ENCODE data around the gene ARCN1.

ARCN1 gene

DNA sequence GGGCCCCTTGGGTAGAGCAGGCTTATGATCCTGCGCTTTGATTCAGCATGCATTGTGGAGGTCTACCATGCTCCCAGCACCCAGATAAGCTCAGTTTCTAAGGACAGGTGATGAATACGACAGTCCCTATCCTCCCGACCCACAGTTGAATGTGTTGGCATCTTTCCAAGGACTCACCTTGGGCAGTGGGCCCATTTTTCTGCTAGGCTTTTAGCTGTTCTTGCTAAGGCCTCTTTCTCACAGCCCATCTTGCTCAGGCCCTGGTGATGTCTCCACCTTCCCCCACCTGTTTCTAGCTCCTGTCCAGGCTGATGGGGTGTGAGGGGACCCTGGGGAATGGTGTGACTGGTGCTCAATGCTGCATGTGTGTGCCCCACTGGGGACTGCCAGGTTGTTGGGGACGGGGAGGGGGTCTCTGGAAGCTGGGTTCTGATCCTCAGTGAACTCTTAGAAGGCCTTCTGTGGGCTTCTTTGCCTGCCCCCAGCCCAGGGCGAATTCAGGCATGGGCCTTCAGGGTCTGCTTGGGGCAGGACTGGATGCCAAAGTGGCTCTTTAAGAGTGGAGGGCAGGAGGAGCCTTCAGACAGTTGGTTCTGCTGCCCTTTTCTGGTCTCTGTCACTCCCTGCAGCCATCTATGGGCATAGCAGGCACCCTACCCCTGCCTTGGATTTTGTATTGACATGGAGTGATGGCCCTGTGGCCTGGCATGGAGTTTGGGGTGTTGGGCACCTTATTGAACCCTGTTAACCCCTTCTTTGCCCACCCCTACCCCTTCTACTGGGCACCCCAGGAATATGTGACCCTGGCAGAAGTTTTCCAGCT, 68.3 kb downstream of the ARCN1 start:
- no peak for DNase-seq

DNA sequence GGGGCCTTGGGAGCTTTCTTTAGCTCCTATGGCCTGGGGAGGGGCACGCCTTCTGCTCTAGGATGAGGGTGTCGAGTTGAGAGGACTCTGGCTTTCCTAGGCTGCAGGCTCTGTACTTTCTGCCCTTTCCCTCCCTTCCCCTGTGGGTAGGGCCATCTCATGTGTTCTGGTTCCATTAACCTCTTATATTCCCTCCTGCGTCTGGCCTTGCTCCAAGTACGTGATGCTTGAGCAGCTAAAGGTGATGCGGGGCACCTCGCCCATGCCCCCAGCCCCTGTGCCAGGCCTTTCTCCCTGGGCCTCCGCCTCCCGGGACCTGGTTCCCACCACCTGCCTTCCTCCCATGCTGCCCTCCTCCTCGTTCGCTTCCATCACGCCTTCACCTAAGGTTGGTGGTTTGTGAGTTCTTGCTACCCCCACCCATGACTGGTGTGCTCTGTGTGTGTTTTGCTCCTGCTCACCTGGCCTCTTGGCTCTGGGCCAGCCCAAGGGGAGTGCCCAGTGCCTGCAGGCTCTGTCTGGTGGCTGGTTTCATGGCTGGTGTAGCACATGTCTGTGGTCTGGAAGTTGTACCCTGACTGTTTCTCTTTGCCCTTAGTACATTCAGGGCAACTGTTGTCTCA, 69.3 kb downstream of the ARCN1 start:
- no peak for DNase-seq

DNA sequence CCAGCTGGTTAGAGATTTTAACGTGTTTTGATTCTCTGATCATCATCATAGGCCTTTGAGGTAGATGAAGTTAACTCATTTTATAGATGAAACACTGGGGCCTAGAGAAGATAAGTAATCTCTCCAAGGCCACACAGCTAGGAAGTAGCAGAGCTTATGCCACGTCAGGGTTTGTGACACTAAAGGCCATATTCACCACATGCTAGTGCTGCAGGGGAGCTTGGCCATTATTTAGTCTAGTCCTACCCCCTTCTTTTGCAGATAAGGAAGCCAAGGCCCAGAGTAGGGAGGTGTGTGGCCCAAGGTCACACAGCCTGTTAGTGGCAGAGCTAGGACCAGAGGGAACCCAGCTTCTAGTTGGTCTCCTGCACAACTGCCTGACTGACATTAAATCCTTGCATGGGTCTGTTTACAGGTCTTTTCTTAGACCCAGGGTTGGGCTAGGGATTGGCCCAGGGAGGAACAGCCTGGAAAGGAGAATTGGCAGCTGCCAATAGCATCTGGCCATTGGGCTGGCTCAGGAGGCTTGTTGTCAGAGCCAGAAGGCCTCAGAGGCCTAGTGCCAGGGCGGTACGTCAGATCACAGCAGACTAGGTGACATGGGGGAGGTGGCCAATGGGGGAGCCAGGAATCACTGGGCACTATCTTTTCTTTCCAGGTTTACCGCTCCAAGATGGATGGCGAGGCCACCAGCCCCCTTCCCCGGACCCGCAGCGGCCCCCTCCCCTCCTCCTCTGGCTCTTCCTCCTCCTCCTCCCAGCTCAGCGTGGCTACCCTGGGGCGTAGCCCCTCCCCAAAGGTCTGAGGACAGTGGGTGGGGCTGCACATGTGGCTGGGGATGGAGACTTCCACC, 71.2 kb downstream of the ARCN1 start:
- DNase-seq: no peak

DNA sequence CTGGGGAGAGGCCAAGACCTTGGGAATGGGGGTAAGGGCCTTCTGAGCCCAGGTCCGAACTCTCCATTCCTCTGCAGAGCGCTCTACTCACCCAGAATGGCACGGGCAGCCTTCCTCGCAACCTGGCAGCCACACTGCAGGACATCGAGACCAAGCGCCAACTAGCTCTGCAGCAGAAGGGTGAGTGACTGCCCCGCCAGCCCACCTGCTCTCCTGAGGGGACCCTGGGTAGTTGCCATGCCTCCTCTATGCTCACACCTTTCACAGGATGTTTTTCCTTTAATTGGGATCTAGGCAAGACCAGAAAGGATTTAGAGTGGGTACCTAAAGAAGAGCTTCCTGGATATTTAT, 71.8 kb downstream of the ARCN1 start:
- no peak for DNase-seq

DNA sequence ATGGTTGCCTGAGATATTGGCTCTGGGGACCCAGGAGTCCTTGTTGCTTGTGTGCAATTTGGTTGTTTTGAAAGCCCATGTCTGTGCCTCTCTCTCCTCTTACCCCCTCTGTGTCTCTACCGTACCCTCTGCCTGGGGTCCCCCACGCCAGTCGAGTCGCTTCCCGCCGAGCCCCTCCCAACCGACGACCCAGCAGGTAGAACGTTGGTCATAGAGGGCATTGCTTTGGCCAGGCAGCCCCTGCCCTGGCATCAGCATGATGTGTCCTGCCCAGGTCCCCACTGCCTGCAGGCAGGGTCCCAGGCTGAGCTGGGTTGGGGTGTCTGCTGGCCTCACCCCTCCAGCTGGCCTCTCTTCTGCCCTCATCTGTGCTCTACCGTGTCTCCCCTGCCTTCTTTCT, 72.3 kb downstream of the ARCN1 start:
- no peak for DNase-seq

DNA sequence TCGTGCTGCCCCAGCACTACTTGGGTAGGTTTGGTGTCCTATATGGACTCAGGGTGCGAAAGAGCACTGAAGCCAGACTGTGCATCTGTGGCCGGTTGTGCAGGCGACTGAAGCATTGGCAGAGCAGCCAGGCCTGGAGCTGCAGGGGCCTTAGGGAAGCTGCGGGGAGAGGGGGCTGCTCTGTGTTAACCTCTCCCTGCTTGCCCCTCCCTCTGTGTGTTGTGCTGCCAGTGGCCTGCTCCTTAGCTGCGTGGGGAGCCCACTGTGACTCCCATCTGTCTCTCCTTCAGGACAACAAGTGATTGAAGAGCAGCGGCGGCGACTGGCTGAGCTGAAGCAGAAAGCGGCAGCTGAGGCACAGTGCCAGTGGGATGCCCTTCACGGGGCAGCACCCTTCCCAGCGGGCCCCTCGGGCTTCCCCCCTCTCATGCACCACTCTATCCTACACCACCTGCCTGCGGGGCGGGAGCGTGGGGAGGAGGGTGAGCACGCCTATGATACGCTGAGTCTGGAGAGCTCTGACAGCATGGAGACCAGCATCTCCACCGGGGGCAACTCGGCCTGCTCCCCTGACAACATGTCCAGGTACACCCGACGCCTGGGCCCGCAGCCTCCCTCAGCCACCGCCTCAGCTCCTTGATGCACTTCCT, 73.0 kb downstream of the ARCN1 start:
- no peak for DNase-seq

DNA sequence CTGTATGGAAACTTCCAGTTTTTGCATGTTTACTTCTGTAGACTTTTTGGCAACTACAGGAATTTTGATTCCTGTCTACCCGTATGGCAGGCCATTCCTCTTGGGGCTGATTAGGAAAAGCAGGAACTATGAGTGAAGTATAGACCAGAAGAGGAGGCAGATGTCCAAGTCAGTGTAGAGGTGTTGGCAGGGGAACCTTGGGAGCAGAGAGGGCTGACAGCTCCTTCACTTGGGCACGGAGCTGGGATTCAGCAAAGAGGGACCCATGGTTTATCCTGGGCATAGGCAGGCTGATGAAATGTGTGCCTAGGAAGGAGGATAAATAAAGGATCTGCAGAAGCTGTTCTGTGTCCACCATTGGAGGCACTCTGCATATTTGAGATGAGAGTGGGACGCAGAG, 74.2 kb downstream of the ARCN1 start:
- DNase-seq: no peak

DNA sequence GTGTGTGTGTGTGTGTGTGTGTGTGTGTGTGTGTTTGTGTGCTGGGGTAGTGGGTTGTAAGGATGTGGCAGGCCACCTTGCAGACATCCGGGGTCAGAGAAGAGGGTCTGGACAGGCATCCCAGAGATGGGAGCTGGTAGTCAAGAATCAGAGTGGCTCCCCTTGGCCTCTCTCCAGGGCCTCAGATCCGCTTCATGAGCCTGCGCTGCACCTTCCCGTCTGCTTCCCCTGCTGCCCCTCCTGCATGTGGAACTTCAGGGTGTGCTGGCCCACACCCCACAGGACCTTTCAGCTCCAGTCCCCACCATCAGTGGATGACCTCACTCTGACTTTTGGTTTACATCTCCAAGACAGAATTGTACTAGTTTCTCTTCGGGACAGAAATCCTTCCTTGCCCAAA, 76.1 kb downstream of the ARCN1 start:
- DNase-seq: no peak

DNA sequence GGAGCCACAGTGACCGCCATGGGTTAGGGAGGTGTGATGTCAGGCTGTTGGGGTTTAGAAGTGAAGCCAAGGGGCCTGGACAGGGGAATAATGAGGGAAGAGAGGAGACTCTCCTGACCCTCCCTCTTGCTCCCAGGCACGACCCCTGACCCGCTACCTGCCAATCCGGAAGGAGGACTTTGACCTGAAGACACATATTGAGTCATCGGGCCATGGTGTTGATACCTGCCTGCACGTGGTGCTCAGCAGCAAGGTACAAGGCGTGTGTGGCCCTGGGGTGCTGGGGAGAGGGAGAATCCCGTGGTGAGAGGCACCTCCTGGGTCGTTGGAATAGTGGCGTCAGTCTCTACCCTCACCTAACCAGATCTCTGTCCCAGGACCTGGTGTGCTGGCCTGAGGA, 77.7 kb downstream of the ARCN1 start:
- DNase-seq: no peak

DNA sequence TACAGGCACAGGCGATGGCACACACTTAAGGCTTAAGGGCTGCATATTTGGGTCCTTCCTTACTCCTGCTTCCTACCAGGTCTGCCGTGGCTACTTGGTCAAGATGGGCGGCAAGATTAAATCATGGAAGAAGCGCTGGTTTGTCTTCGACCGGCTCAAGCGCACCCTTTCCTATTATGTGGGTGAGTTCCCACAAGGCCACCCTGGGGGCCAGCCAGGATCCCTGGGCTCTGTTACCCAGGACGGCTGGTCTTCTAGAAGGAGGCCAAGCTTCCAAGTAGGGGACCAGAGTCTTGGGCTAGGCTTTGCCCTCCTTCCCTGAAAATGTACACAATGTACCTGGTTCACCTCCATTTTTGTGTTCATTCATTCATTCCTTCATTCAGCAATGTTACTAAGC, 78.2 kb downstream of the ARCN1 start:
- no peak for DNase-seq

DNA sequence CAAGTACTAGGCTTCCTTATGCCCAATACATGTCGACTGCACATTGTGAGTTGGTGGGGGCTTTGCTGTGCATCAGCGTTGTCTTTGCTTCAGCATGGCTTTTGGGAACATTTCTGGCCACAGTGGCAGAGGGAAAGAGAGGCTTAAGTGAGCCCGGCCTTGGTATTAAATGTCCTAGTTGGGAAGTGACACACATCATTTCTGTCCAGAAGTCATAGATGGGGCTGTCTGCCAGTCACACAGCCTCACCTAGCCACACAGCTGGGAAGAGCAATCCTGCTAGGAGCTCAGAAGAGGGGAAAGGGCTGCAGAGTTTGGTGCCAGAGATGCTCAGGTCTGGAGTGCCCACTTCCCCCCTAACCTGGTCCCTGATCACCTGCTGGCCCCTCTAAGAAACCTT, 79.6 kb downstream of the ARCN1 start:
- DNase-seq: no peak
